GM18502 (cell line): ENCODE results near the gene SLC16A8.
"Not testable (repeated sequence)": the region's sequence is repeated elsewhere in the genome, so short reads cannot be mapped to it uniquely, and the experiment has no call there.

Experiments used
- ATAC-seq: cut with Tn5 transposase; IDR thresholded peaks from one replicate; pipeline ENCODE4 v1.9.1; 2021; ENCODE audit warnings: mild to moderate bottlenecking; ENCODE audit not compliant: unreplicated experiment, poor library complexity

Gene SLC16A8

DNA sequence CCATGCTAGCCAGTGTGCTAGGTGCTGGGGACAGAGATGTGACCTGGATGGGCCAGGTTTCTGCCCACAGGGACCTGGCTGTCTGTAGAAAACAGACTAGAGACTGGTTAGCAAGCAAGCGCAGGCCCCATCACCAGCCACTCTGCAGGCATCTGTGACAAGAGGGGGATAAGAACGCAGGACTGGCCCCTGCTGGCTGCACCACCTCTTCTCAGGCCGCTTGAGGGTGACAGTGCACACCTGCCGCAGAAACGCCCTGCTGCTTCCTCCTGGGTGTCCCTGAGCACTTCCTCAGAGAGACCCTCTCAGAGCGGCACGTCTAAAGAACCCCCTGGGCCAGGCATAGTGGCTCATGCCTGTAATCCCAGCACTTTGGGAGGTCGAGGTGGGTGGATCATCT, 32.7 kb downstream of the SLC16A8 start:
- ATAC-seq, result no peak

DNA sequence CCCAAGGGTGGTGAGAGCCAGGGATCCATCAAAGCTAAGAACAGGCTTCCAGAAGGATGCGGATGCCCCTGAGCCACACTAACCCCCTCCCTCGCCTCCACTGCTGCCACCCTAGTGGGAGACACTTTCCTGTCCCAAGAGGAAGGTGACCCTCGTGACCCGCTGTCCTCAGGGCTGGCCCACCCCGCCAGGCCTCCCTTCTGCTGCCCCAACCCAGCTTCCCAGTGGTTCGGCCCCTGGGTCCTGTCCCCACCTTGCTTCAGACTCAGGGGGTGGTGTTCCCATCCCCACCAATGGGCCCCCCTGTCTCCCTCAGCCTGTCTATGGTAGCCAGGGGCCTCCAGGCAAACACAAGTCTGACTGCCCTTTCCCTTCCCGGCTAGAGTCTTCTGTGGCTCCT, 33.3 kb downstream of the SLC16A8 start:
- no peak for ATAC-seq

DNA sequence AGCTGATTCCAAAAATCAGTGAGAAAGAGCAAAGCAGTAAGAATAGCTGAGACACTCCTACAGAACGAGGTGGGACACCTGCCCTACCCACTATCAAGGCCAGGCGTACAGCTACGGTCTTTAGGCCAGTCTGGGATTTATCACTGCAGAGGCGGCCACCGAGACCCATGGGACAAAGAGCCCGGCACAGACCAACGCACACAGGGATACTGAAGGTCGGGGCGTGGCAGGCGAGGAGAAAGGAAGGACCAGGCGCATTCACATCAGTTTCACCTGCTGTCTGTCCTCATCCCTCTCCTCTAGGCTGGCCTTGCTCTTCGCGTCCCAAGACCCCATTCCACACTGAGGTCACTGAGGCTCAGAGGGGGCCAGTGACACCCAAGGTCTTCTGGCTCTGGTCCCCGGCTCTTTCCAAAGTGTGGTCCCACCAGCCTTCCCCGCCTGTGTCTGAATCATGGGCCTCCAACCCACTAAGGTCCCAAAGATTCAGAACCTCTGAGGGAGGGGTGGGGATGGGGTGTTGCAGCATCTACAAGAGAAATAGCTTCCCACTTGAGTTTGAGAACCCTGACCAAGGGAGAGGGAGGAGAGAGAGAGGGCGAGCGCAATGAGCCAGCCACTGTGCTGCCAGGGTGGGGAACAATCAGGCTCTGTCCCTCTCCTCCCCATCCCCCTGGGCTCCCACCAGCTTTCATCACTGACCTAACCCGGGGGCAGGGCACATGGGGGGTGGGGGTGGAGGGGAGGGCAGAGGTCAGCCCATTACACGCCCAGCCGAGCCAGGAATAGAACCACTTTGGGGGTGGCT, 34.0 kb downstream of the SLC16A8 start:
- ATAC-seq, result no peak

DNA sequence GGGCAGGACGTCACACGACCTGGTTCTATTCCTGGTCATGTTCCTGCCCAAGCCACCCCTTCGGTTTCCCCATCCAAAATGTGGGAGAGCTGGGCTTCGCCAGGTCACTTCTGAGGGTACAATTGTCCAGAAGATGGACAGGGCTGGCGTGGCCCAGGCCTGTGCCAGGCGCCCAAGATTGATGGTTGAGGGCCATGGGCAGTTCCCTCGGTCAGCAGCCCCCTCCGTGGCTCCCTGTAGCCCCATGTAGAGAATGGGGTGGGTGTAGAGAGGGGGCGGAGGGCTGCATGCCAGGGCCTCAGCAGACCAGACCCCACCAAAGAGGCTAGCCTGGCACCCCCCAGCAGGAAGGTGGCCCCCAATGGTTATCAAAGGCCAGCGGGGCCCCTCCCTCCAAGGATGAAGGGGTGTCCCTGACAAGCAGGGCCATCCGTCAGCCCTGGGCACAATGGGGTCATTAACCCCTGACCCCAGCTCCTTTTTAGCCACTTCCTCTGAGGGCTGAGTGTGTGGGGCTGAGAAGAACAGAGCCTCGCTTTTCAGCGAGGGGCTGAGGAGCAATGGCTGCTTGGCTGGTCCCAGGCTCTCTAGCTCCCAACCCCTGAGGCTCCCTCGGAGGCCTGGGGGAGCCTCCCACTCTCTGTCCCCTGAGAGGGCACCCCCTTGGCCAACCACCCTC, 37.8 kb downstream of the SLC16A8 start:
- ATAC-seq, result no peak

DNA sequence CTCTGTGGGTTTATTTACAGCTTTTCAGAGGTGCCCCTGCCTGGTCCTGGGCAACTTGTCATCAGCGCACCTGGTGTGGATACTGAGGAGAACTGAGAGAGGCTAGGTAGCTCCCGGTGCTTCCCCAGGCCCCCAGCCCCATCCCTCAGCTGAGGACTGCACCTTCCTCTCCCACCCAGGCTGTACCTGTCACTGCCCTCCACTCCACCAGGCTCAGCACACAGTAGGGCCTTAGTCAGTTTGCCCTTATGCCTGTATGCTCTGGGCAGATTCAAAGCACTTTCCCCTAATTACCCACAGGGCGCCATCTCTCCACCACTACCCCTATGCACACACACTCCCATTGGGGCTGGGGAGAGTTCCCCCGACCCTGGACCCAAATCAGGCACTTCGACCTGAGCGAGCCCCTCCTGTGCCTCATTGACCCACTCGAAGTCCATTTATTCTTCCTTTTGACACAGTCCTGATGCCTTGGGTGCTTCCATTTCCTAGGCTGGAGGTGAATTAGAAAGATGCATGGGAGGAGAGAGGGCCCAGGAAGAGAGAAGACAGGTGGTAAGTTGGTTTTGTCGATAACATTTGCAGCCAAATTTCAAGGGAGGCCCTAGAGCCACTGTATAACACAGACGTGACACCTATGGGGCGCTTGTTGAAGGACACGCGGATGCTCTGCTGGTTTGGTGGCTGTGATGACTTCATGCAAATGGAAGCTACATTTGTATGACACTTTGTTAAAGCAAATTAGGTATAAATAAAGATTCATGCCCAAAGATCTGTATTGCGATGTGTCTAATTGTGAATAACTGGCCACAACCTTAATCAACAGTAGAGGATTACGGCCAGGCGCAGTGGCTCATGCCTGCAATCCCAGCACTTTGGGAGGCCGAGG, 40.6 kb downstream of the SLC16A8 start:
- ATAC-seq, result no peak

DNA sequence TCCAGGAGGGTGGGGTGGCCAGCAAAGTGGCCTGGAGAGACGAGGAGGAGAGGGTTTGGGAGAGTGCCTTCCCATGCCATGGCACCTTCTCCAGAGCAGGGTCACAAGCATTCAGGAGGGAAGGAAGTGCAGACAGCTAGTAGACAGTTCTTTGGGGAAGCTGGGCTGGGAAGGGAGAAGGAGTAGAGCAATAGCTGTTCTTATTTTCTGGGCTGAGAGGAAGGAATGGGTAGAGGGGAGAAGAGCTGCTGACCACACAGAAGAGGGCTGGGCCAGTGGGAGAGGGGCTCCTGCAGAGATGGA, 41.5 kb downstream of the SLC16A8 start:
- no peak for ATAC-seq

DNA sequence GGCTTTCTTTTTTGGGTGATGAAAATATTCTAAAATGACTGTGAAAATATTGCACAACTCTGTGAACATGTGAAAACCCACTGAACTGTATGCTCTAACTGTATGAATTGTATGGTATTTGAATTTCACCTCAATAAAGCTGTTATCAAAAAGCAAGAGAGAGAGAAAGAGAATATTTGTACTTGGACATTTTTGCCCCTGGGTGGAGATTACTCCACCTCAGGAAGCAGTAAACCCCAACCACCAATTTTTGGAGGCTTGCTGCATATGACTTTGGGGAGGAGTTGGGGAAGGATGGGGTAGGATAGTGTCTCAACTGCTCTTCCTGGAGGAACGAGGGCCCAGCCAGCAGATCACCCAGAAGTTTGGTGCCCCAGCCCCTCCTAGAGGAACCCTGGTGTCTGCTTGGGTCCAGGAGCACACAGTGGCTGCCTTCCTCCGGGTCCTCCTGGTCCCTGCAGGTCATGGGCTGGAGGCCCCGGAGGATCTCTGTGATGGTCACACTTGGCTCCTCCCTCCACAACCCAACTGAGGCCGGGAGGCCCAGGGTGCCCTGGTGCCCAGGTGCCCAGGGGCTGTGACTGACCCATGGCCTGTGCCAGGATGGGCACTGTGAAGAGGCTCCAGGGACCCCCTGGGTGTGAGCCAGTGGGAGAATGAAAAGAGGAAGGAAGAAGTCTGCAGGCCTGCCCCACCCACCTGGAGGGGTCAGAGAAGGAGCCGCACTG, 42.1 kb downstream of the SLC16A8 start:
- no peak for ATAC-seq

DNA sequence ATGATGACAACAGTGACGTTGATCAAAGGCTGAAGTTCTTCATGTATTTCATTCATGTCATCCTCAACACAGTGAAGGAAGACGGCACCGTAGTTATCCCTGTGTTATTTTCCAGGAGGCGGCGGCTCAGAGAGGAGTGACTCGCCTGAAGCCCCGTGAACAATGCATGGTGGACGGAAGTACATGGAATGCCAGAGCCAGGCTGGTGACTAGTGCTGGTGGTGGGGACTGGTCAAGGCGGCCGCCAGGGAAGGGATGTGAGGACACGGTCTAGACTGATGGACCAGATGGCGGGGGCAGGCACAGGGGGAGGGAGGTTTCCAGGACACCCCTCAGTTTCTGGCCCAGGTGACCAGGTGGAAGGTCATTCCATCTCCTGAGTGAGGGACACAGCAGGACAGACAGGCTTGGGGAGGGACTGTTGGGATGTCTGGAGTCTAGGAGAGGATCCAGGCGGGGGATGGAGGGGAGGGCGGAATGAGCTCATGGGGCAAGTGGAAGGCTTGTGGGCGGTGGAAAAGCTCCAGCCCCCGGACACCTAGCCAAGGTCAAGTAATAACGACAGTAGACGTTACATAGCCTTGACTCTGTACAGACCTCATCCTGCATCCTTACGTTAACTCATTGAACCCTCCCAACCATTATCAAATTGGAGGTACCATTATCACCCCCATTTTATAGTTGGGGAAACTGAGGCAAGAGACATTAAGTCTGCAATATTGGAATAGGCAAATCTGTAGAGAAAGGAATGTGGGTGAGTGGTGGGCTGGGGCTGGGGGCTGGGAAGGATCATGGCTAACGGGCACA, 42.8 kb downstream of the SLC16A8 start:
- no peak for ATAC-seq

DNA sequence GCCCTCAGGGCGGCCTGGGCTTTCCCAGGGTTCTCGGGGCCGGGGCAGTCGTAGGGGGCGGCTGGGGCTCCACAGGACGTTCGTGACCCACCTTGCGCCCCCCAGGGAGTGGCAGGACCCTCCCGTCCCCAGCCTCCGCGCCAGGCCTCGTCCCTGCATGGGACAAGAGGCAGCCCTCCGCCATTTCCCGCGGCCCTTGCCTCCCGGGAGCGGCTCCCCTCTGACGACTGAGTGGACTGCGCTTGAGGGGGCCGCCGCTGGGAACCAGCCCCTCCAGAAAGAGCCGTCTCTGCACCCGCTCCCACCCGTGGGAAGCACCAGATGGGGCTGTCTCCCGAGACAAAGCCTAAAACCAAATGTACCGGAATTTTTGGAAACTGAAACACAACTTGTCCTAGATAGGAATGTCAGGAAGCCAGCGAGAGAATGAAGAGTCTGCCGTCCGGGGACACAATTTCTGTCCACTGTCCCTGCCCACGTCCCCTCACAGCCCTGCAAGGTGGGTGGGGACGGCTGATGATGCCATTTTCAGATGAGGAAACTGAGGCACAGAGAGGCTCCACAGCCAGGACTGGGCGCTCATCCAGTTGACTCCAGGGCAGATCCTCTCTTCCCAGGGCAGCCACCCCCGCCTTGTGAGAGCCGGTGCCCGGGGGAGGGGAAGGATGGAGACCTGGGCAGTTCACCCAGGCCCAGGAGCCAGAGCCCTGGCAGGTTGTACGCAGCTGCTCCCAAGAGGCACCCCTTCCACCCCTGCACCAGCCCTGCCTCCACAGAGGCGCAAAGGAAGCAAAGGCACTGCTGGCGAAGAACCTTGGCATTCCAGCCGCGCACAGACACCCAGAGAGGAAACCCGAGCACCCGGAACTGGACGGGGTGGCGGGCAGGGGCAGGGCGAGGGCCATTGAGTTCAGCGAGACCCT, 44.8 kb downstream of the SLC16A8 start:
- no peak for ATAC-seq

DNA sequence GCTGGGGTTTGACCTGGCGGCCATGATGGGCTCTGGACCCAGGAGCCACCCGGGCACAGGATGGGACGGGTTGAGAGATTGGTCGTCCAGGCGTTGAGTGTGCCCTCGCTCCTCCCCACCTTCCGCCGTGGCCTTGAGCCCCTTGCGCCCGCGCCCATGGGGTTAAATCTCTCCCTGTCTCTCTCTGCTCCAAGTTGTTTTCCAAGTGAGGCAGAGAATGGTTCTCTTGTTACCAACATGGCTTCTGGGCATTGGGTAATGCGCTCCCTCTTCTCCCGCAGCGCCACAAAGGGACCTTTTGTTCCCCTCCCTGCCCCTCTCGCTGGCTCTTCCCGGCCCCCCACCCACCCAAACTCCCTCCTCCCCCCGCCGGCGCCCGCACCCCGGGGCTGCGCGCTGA, 45.6 kb downstream of the SLC16A8 start:
- no peak for ATAC-seq

DNA sequence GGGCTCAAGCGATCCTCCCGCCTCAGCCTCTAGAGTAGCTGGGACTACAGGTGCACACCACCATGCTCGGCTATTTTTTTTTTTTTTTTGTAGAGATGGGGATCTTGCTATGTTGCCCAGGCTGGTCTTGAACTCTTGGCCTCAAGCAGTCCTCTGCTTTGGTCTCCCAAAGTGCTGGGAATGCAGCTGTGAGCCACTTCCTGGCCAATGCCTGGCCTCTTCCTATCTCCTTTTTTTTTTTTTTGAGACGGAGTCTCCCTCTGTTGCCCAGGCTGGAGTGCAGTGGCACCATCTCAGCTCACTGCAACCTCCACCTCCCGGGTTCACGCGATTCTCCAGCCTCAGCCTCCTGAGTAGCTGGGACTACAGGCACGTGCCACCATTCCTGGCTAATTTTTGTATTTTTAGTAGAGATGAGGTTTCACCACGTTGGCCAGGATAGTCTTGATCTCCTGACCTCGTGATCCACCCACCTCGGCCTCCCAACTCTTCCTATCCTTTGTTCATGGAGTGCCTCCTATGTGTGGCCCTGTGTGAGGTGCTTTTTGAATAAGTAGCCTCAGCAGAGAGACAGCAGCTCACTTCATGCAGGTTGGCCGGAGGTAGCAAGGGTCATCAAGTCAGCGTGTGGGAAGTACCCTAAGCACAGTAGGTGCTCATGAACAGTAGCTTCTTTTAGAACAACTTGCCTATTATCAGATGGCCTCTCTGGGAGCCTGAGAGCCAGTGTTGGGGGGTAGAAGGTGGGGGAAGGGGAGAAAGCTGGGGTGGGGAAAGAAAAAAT, 46.4 kb downstream of the SLC16A8 start:
- not testable (repeated sequence) for ATAC-seq

DNA sequence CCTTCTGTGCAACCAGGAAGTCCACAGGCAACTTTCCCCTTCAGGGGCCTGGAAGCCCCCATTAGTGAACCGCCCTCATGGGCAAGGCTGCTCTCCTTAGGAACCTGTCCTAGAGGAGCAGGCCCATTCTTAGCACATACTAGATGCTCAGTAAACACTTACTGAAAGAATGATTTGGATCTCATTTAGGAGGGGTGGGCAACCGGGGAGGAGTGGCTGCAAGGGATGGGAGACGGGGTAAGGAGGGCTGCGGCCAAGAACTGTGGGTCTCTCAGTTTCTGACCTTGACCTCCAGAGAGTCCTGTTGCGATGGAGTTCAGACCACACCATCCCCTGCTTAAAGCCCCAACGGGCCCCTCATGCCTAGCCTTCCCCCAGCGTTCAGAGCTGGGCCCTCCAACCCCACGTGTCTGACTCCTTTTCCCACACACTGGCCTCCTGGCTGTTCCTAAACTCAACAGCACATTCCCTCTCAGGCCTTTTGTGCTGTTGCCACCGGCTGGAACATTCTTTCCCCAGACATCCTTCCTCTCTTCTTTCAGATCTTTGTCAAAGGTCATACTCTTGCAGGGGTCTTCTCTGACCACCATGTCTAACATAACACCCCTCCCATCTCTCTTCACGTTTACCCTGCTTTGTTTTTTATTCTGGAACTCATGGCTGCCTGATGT, 47.5 kb downstream of the SLC16A8 start:
- ATAC-seq, result no peak

DNA sequence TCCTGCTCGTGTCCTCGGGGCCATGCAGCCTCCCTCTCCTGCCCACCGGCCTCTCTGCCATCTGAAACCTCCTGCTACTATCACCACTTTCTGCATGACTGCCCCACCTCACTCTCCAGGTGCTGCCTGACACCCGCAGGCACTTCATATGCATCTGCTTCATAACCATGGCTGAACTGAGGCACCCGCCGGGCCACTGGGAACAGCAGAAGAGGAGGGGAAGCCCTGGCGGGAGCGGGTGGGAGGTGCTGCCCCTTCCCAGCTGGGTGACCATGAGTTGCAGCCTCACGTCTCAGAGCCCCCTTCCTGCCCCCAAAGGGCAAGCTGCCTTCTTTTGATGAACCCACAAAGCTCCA, 48.5 kb downstream of the SLC16A8 start:
- no peak for ATAC-seq

DNA sequence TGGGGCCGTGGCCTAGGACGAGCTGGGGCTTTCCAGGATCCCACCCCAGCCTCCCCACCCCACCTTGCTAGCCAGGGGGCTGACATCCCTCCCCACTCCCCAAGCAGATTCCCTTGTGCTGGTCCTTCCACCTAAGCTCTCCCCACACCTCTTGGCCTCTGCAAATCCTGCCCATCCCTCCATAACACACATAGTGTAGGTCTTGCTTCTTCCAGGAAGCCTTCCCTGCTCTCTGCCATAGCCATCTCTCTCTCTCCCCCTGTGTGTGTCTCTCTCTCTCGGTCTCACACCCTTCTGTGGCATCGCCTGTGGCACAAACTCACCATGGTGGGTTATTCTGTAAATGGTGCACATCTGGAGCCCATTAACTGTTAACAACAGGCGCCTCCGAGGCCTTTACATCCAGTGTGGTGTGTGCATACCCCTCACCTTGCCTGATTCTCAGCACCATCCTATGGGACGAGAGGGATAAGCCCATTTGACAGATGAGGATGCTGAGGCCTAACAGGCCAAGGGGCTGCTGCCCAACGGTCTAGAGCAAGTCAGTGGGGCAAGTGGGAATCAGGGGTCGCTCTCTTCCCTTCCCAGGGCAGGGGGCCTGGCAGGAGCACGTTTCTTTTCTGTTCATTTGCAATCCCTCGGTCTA, 49.0 kb downstream of the SLC16A8 start:
- ATAC-seq, result no peak

DNA sequence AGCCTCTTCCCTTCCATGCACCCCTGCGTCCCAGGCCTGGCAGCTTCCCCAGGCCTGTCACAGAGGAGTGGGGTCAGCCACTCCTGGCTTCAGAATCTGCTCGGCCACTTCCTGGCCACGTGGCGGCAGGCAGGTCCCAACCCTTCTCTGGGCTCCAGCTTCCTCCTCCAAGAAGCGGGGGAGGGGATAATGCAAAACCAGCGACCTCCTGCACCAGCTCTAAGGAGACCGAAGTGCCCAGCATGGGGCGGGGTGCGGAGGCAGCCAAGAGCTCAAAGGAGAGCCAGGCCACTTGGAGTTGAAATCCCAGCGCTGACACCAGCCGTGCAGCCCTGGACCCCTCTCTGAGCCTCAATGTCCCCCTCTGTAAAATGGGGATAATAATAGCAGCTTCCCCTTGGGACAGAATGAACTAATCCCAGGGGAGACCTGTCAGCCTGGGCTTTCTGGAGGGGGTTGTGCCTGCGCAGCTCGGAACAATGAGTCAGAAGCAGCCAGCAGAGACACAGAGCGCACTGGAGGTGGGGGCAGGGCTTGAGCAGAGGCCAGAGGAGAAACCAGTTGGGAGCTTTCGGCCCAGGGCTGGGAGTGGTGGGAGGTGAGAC, 49.6 kb downstream of the SLC16A8 start:
- ATAC-seq, result no peak

DNA sequence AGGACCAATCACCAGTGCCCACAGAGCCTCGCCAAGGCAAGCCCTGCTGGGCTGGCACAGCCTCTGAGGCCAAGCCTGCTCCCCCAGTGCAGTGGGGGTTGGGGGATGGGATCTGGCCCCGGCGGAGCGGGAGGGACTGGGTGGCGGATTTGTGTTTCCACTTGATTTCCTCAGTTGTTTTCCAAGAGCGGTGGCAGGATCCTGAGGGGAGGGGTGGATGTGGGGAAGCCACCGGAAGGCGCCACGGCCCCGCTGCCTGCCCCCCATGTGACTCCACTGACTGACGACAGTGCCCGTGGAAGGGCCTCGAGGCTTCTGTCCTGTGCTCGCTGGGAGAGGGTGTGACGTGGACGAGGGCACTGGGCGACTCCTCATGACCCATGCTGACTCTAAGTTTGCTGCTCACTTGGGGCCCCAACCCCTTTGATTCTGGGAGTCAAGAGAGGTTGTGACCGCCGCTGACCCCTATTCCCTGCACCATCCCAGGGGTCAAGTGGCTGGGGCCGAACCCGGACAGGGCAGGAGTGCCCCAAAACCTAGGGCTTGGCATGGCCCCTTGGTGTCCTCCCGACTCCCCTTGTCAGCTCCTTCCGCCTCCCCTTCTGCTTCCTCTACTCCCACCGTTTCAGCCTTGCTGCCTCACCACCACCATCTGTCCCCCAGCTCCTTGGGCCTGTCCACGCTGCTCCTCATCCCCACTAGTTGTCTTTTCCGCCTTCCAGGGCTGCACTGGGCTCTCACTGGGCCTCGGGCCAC, 50.3 kb downstream of the SLC16A8 start:
- ATAC-seq, result no peak
